Kidney epithelial cell (primary cell): Measurements from ENCODE around the gene MED13L. TPM values are rescaled to one million over a fixed set of nuclear protein-coding genes. Genes with fewer than 3 reads are reported as not detected.

Experiments used
- DNase-seq: peaks from one replicate; pipeline ENCODE4 v3.0.0-alpha.2; 2010; ENCODE audit warnings: low read depth
- H3K27me3 ChIP-seq: 2 replicates; pipeline ENCODE4 v1.6.0; 2011; ENCODE audit warnings: low read length; ENCODE audit not compliant: control insufficient read depth, insufficient read depth
- H3K36me3 ChIP-seq: 2 replicates; pipeline ENCODE4 v1.5.1; 2011; ENCODE audit warnings: low read length; ENCODE audit not compliant: control insufficient read depth, insufficient read depth
- H3K4me3 ChIP-seq: 2 replicates; pipeline ENCODE4 v1.5.1; 2011; ENCODE audit warnings: low read depth, mild to moderate bottlenecking, control low read depth, low read length
- total RNA-seq: library from RNA; depleted of rRNA; stranded (reverse); fragments of >200 nt; gene quantifications from 2 replicates; pipeline ENCODE4 v1.2.3, GENCODE V29; 2015
- TF ChIP-seq, protein P1 (sequence below): IDR thresholded peaks from 2 replicates; pipeline ENCODE4 v1.5.1; 2011; ENCODE audit warnings: mild to moderate bottlenecking, moderate library complexity, low read length, control low read depth, inconsistent platforms; ENCODE audit not compliant: insufficient read depth, poor library complexity, severe bottlenecking

Gene MED13L
- total RNA-seq, 1 donor from 2014 or later = 45.9 TPM

DNA sequence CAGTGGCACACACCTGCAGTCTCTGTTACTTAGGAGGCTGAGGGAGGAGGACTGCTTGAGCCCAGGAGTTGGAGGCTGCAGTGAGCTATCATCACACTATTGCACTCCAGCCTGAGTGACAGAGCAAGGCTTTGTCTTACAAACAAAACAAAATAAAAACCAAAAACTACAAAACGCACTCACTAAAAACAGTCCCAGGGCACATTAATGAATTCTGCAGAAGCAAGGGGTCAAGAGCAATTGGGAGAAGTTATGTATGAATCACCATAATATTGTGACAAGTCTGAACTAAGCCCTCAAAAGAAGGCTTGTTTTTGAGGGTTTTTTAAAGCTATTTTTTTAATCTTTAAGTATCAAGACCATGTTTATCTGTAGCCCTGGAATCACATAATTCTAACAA is 201.1 kb downstream of the MED13L start:
- H3K27me3 ChIP-seq = no peaks in the 10 kb centered on the region
- H3K4me3 ChIP-seq = no peak overlapping the region
- DNase-seq = no peak
- TF ChIP-seq, protein P1, sequence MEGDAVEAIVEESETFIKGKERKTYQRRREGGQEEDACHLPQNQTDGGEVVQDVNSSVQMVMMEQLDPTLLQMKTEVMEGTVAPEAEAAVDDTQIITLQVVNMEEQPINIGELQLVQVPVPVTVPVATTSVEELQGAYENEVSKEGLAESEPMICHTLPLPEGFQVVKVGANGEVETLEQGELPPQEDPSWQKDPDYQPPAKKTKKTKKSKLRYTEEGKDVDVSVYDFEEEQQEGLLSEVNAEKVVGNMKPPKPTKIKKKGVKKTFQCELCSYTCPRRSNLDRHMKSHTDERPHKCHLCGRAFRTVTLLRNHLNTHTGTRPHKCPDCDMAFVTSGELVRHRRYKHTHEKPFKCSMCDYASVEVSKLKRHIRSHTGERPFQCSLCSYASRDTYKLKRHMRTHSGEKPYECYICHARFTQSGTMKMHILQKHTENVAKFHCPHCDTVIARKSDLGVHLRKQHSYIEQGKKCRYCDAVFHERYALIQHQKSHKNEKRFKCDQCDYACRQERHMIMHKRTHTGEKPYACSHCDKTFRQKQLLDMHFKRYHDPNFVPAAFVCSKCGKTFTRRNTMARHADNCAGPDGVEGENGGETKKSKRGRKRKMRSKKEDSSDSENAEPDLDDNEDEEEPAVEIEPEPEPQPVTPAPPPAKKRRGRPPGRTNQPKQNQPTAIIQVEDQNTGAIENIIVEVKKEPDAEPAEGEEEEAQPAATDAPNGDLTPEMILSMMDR = no peak
- H3K36me3 ChIP-seq = no peaks in the 10 kb centered on the region

DNA sequence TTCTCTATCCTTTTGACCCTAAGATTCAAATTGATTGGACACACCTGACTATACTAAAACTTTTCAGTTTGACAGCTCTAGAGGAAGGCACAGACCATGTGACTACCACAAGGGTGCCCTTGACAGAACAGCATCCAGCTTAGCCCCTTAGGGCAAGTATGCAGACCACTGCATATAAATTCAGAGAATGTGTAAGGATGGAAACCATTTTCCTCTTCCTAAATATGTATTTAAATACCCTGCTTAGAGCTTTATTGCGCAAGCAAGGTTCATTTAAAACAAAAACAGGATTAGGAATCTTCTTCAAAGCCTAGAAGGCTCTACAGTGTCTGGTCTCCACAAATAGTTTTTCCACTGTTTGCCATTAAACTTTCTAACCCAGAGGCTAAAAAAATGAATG is 202.8 kb downstream of the MED13L start:
- no peak for DNase-seq
- TF ChIP-seq, protein P1 = no peak
- Histone ChIP-seq H3K27me3 (no peaks in the 10 kb centered on the region), H3K36me3 (no peaks in the 10 kb centered on the region), H3K4me3 (no peak overlapping the region)

DNA sequence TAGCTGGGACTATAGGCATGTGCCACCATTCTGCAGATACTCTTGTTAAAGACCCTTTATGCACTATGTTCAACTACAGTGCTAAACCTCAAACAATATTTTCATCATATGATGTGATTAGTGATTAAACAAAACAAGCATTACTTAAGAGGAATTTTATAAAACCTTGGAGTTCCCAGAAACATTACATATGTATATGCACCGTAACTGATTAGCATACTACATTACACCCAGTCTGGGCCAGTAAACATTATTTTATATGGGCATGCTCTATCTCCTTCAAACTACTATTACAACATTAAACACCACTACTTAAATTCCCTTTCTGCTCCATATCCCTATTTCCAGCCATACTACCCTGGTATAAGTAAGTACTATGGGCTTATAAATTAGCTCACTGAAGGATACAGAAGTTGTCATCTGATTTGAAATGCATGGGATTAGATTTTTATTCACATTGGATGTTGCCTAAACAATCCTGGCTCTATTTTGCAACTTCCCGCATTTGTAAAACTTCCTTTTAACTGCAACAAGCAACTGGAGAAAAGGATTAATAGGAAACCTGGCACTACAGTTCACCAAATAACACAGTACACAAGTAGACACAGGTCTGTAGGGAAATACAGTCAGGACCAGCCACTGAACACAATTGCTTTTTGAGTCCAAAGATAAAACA is 205.8 kb downstream of the MED13L start:
- H3K27me3 ChIP-seq = no peaks in the 10 kb centered on the region
- H3K4me3 ChIP-seq = no peak overlapping the region
- H3K36me3 ChIP-seq = no peaks in the 10 kb centered on the region
- DNase-seq = no peak
- TF ChIP-seq, protein P1 = no peak

DNA sequence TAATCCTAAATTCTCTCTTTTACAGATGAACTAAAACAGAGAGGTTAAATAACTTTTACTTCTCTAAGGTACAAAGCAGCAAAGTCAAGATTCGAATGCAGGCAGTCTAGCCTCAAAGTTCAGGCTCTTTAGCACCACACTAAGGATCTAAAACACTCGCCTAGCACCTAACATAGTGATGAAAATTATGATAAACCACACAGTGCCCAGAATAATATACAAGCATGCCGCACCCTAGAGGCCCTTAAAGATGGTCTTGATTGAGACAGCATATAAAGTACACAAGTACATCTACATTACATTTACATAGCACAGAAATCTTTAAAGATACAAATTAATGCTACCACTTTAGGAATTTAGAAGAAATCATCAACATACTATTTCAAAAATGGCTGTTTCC is 207.0 kb downstream of the MED13L start:
- Histone ChIP-seq H3K36me3 (no peaks in the 10 kb centered on the region), H3K27me3 (no peaks in the 10 kb centered on the region), H3K4me3 (no peak overlapping the region)
- DNase-seq = no peak
- TF ChIP-seq, protein P1 = no peak

DNA sequence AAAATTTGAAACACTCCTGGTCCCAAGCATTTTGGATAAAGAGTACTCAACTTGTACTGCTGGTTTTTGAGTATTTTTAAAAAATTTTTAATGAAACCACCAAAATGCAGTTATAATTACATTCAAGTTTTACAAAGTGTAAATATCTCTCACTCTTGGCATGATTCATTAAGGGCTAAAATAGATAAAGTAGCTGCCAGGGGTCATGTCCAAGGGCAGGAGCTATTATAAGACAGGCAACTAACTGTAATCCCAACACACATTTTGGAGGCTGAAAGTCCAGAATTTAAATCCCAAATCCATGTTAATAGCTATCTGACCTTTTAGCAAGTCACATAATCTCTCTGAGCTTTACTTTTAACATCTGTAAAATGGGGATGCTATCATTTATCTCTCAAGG is 207.6 kb downstream of the MED13L start:
- no peak for DNase-seq
- Histone ChIP-seq H3K27me3 (no peaks in the 10 kb centered on the region), H3K36me3 (no peaks in the 10 kb centered on the region), H3K4me3 (no peak overlapping the region)
- TF ChIP-seq, protein P1 = no peak

DNA sequence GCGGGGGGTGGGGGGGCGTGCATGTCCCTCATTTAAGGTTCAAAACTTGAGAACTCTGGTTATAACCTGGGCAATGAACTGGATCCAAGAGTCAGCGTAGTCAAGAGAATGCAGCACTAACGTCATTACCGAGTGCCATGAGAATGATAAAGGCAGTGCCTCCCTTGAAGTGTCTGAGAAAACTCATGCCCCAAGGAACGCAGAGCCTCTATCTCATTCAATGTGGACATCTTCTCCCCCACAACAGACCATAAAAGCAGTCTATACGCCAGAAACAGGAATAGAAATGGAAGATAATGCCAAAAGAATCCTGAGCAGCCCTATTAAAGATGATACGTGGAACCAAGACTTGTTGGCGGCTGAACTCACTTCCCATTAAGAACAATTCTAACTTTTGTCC is 208.6 kb downstream of the MED13L start:
- no peaks in the 10 kb centered on the region for H3K36me3 ChIP-seq
- TF ChIP-seq, protein P1 = no peak
- no peak overlapping the region for H3K4me3 ChIP-seq
- no peak for DNase-seq
- H3K27me3 ChIP-seq = no peaks in the 10 kb centered on the region
